SK-N-MC (cell line): ENCODE results near the gene AATK.

ENCODE experiments used
- DNase-seq: peaks from one replicate; pipeline ENCODE4 v3.0.0-alpha.2; 2011; ENCODE audit warnings: low read depth, low spot score
- H3K27ac ChIP-seq: fragments of 200-600 bp; sonication (generic); 2 replicates; pipeline ENCODE4 v1.5.1; 2016; ENCODE audit warnings: mixed run types
- H3K36me3 ChIP-seq: fragments of 200-600 bp; sonication (generic); 2 replicates; pipeline ENCODE4 v1.6.1; 2017; ENCODE audit warnings: antibody characterized with exemption, low read length, mixed read lengths; ENCODE audit not compliant: insufficient read depth
- H3K4me3 ChIP-seq: fragments of 200-600 bp; sonication (generic); 2 replicates; pipeline ENCODE4 v1.5.1; 2016
- H3K9ac ChIP-seq: fragments of 200-600 bp; sonication (generic); 2 replicates; pipeline ENCODE4 v1.8.0; 2017; ENCODE audit warnings: mixed run types, mixed read lengths; ENCODE audit not compliant: insufficient read length
- H3K9me3 ChIP-seq: fragments of 200-600 bp; sonication (generic); 2 replicates; pipeline ENCODE4 v1.6.1; 2017; ENCODE audit warnings: low read depth, mild to moderate bottlenecking, antibody characterized with exemption, low read length, moderate library complexity, mixed read lengths
- EZH2 ChIP-seq: fragments of 200-600 bp; sonication (generic); IDR thresholded peaks from one replicate; pipeline ENCODE4 v1.6.1; 2017; ENCODE audit warnings: antibody characterized with exemption
- FOXP2 ChIP-seq: optimal IDR thresholded peaks from 2 replicates; pipeline ENCODE3; 2011; ENCODE audit warnings: mild to moderate bottlenecking, moderate library complexity; ENCODE audit not compliant: insufficient read depth; ENCODE audit errors: extremely low read length, control extremely low read depth
- POLR2AphosphoS5 ChIP-seq: IDR thresholded peaks from 2 replicates; pipeline ENCODE4 v1.6.1; 2012; ENCODE audit warnings: mild to moderate bottlenecking, low read depth, low read length, borderline replicate concordance

Gene AATK

DNA sequence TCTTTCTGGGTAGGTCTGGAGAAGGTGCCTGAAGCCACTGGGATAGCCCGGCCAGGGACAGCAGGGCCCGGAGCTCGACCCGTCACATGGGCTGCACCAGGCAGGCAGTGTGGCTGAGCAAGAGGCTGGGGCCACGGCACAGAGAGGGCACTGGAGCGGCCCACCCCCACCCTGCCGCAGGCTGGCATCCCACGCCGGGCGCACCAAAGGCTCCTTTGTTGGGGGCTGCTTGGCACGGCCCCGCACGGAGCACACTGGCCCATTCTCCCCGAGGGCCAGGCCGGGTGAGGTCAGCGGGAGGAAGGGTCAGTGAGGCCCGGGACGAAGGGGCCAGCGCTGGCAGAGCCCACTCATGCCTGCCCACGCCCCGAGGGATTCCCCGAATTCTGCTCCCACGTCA is 37.2 kb downstream of the AATK start:
- DNase-seq: no peak
- H3K4me3 ChIP-seq: no peak overlapping the region
- no peak overlapping the region for H3K27ac ChIP-seq
- no peaks in the 10 kb centered on the region for H3K36me3 ChIP-seq
- no peaks in the 10 kb centered on the region for H3K9me3 ChIP-seq
- no peak overlapping the region for H3K9ac ChIP-seq
- no peak for TF ChIP-seq POLR2AphosphoS5
- no peak for TF ChIP-seq EZH2
- TF ChIP-seq FOXP2: no peak

- Histone ChIP-seq H3K36me3 (no peaks in the 10 kb centered on the region), H3K4me3 (no peak overlapping the region), H3K27ac (no peak overlapping the region), H3K9ac (no peak overlapping the region), H3K9me3 (no peaks in the 10 kb centered on the region)
- DNase-seq: no peak
- TF ChIP-seq POLR2AphosphoS5: no peak
- no peak for TF ChIP-seq EZH2
- no peak for TF ChIP-seq FOXP2
Measured at GRCh38 chr17:81128338-81128737, 37.7 kb downstream of the AATK start.

GRCh38 chr17:81127526-81128177 is 38.4 kb downstream of the AATK start:
- Histone ChIP-seq H3K9ac (no peak overlapping the region), H3K9me3 (no peaks in the 10 kb centered on the region), H3K4me3 (no peak overlapping the region), H3K27ac (no peak overlapping the region), H3K36me3 (no peaks in the 10 kb centered on the region)
- no peak for TF ChIP-seq FOXP2
- no peak for TF ChIP-seq EZH2
- TF ChIP-seq POLR2AphosphoS5: no peak
- DNase-seq: no peak

DNA sequence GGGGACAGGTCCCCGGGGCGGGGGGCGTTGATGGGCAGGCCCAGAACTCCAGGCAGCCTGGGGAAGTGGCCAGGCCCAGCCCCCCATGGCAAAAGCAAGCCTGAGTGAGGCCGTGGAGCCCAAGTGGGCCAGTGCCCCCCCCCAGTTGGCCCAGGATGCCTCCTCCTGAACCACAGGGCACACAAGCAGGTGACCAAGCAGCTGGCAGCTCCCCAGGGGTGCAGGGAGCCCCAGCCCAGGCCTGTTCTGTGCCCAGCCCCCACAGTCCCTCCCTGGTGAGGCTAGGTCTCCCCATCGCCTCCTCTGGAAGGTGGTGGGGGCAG is 38.9 kb downstream of the AATK start:
- H3K9me3 ChIP-seq: no peaks in the 10 kb centered on the region
- no peak for TF ChIP-seq POLR2AphosphoS5
- H3K27ac ChIP-seq: no peak overlapping the region
- H3K4me3 ChIP-seq: no peak overlapping the region
- H3K9ac ChIP-seq: no peak overlapping the region
- DNase-seq: no peak
- no peaks in the 10 kb centered on the region for H3K36me3 ChIP-seq

DNA sequence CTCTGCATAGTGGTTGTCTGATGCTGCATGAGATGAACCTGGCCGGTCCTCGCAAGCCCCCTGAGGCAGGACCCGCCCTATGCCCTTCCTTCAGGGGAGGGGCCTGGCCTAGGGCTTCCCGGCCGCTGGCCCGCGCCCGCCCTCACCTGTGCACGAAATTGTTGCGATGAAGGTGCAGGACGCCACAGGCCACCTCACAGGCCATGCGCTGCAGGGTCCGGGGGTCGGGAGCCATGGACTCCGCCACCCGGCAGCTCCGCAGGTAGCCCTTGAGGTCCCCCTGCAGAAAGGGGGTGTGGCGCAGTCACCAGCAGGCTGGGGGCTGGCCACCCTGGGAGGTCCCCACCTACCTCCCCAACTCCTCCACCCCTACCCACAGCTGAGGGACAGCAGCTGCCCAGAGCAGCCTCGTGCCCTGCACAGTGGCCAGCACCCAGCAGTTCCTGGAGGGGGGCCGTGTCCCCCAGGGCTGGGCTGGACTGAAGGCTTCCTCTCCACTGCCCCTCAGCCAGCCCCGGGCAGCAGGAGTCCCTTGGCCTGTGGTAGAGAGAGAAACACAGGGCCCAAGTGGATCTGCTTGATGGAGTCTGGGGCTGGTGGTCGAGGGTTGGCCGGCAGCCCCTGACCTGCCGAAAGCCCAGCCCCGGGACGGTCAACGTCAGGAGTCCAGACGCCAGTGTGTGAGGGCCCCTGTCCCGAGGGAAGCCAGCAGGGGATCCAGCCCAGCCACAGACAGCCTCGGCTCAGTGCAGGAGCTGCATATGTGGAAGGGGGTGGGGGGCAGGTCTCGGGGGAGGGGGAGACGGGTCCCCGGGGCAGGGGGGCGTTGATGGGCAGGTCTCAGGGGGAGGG is 39.5 kb downstream of the AATK start:
- H3K27ac ChIP-seq: no peak overlapping the region
- no peak overlapping the region for H3K9ac ChIP-seq
- H3K4me3 ChIP-seq: no peak overlapping the region
- TF ChIP-seq POLR2AphosphoS5: no peak
- no peaks in the 10 kb centered on the region for H3K36me3 ChIP-seq
- no peak for DNase-seq
- no peaks in the 10 kb centered on the region for H3K9me3 ChIP-seq

DNA sequence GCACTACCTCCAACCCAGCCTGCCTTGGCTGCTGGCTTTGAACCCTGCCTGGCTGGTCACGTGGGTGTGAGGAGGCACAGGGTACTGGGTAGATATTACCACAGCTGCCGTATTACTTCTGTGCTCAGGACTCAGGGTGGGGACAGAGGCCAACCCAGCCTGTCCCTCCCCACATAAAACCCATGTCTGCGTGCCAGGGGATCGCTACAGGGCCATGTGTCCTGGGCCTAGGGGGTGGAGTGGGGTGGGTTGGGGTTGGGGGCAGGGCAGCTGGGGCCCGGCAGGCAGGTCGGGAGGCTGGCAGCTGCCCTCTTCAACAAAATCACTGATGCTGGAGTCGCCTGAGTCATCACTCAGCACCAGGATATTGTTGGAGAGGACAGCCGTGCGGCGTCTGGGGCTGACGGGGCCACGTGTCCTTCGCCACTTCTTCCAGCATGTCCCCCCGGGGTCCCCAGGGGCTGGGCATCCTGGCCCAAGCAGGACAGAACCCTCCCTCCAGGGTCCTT is 40.4 kb downstream of the AATK start:
- Histone ChIP-seq H3K36me3 (no peaks in the 10 kb centered on the region), H3K9ac (no peak overlapping the region), H3K27ac (no peak overlapping the region), H3K4me3 (no peak overlapping the region), H3K9me3 (no peaks in the 10 kb centered on the region)
- no peak for TF ChIP-seq POLR2AphosphoS5
- no peak for TF ChIP-seq FOXP2
- TF ChIP-seq EZH2: no peak
- no peak for DNase-seq

- Histone ChIP-seq H3K9me3 (no peaks in the 10 kb centered on the region), H3K9ac (no peak overlapping the region), H3K27ac (no peak overlapping the region), H3K36me3 (no peaks in the 10 kb centered on the region), H3K4me3 (no peak overlapping the region)
- TF ChIP-seq FOXP2 (no peak), EZH2 (no peak), POLR2AphosphoS5 (no peak)
- no peak for DNase-seq
Measured at GRCh38 chr17:81124377-81124776, 41.6 kb downstream of the AATK start.

GRCh38 chr17:81123052-81124048 is 42.7 kb downstream of the AATK start:
- H3K27ac ChIP-seq: no peak overlapping the region
- no peak for DNase-seq
- H3K4me3 ChIP-seq: no peak overlapping the region
- TF ChIP-seq EZH2 (no peak), FOXP2 (no peak), POLR2AphosphoS5 (no peak)
- H3K9ac ChIP-seq: no peak overlapping the region
- no peaks in the 10 kb centered on the region for H3K36me3 ChIP-seq
- no peaks in the 10 kb centered on the region for H3K9me3 ChIP-seq
